Esophagus squamous epithelium (tissue), 5 donors: ENCODE results near the gene ESPNL. TPM values are rescaled to one million over a fixed set of nuclear protein-coding genes. Genes with fewer than 3 reads are reported as not detected.
A peak's percentile ranks its signal among the peaks of the same experiment; 100 is the strongest.

Experiments used
- DNase-seq: peaks from one replicate; lab custom pipeline; 2025; lab: John Stamatoyannopoulos, UW
- H3K27ac ChIP-seq, 4 donors: fragments of 200-600 bp; sonication (generic); one replicate each; pipeline ENCODE4 v1.5.1; 2016 to 2019; ENCODE audit warnings: mild to moderate bottlenecking in 1 of 4
- H3K27me3 ChIP-seq, 4 donors: fragments of 200-600 bp; sonication (generic); 1 replicate in 3 of 4; 2 replicates in 1 of 4; pipeline versions ENCODE4 v1.5.1 to v1.6.0; 2017 to 2021; ENCODE audit warnings: antibody characterized with exemption in 1 of 4
- H3K36me3 ChIP-seq, 3 donors: fragments of 200-600 bp; sonication (generic); one replicate each; pipeline ENCODE4 v1.5.1; 2016 to 2019
- H3K4me1 ChIP-seq, 3 donors: fragments of 200-600 bp; sonication (generic); one replicate each; pipeline ENCODE4 v1.5.1; 2017 to 2019
- H3K4me3 ChIP-seq, 4 donors: fragments of 200-600 bp; sonication (generic); 1 replicate in 3 of 4; 2 replicates in 1 of 4; pipeline ENCODE4 v1.5.1; 2016 to 2019; ENCODE audit warnings: mild to moderate bottlenecking in 2 of 4, moderate library complexity in 1 of 4
- H3K9me3 ChIP-seq, 3 donors: fragments of 200-600 bp; sonication (generic); one replicate each; pipeline ENCODE4 v1.5.1; 2016 to 2019
- CTCF ChIP-seq, 6 experiments: fragments of 450-650 bp in 4 of 6; fragments of 200-600 bp in 2 of 6; sonication (generic) in 2 of 6; IDR thresholded peaks; one replicate each; pipeline ENCODE4 v1.5.1; 2016 to 2019; ENCODE audit warnings: antibody characterized with exemption in 6 of 6, mild to moderate bottlenecking in 4 of 6, moderate library complexity in 4 of 6
- POLR2A ChIP-seq, 4 donors: fragments of 450-650 bp; IDR thresholded peaks; one replicate each; pipeline ENCODE4 v1.6.1; 2017; ENCODE audit warnings: antibody characterized with exemption in 4 of 4, mild to moderate bottlenecking in 4 of 4, moderate library complexity in 3 of 4
- WGBS, 2 donors: methylation state at CpG; one replicate each; pipeline ENCODE4 v1.1.5; 2018; 5-methylcytosine and 5-hydroxymethylcytosine counted together
- intact Hi-C: fragments of 100-400 bp; cut with DNase I; formaldehyde crosslinking; loops from one replicate; pipeline ENCODE4 v1.15.0; 2022
- total RNA-seq, 4 donors: library from RNA; depleted of rRNA; stranded (reverse); fragments of >200 nt; gene quantifications; one replicate each; pipeline ENCODE4 v1.1.0, GENCODE V29; 2016
- donor health status: DM: yes; HTN: yes; CAD: no.

The ESPNL gene
- total RNA-seq, 4 donors from 2014 or later: 0.04 to 1.3 (median 0.88) TPM; not detected in 1

DNA sequence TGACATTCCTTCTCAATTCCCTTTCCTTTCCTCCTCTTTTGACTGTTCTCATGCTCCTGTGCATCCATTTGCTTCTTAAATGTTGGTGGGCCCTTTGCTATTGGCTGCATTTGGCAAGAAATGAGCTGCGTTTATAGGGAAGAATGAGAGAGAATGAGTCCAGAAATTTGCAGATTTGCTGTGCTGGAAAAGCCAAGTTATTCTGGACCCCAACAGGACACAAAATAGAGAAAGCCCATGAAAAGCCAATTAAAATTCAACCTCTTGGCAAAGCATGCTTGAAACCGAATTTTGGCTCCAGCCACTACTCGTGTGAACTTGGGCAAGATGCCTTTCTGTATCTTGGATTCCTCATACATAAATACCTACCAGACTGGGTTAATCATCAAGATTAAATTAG, 40.6 kb upstream of the ESPNL start:
- Histone ChIP-seq H3K27ac (no peak overlapping the region), H3K27me3 (peaks cover 0 to 6% (median 0%) of the 10 kb centered on the region in 4 donors), H3K4me1 (peaks cover 0 to 24% (median 12%) of the 10 kb centered on the region in 3 donors), H3K9me3 (no peaks in the 10 kb centered on the region), H3K4me3 (peak overlapping the region in 2 of 4 donors; percentile 83 to 87), H3K36me3 (peaks cover 0 to 6% (median 0%) of the 10 kb centered on the region in 3 donors)
- intact Hi-C loops: no loop called here
- 59 to 62% methylated on average over 3 of the region's 3 CpGs for WGBS, 2 donors
- no peak for TF ChIP-seq CTCF (IDR thresholded peaks at IDR 0.05)
- DNase-seq: no peak

GRCh38 chr2:238060096-238060541, 40.0 kb upstream of the ESPNL start:
- intact Hi-C loops: no loop called here
- DNase-seq: no peak

DNA sequence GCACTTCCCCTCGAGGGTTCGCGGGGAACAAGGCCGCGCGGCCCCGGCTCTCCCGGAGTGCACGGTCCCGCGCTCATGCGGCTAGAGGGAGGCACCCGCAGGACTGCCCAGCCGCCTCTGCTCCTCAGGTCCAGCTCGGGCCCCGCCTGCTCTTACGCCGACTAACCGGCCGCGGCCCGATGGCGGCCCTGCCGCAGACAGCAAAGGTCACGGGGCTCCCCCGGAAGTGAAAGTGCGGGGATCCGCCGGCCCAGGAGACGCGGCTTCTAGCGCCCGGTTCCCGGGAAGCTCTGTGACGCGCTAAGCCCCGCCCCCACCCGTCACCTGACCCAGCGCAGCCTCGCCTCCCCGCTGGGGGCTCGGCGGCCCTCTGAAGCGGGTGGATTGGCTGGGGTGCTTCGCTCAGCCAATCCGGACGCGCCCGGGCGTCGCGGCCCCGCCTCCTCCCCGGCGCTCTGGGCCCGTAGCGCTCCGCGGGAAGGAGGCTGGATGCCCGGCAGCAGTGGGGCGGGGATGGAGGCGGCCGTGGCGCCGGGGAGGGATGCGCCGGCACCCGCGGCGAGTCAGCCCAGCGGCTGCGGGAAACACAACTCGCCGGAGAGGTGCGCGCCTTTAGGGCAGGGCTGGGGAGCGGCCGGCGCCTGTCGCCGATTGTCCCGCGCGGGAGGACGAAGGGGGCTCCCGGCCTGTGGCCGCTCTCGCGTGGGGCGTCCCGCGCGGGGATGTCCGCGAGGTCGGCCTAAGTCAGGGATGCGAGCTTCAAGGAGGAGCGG, 39.4 kb upstream of the ESPNL start, which contains the start of gene SCLY:
Gene SCLY, plus strand, starts transcription at position 460 of the 773 bp plus-strand sequence. Its CDS starts 54 bp downstream, at position 514.
- WGBS, 2 donors: 0% methylated on average over 19 of the region's 98 CpGs; no CpG with 5 or more reads in 1 of the 2 donors
- TF ChIP-seq POLR2A (IDR thresholded peaks at IDR 0.05): peak in 3 of 4 donors; percentile 33 to 78 (median 67)
- TF ChIP-seq CTCF (IDR thresholded peaks at IDR 0.05): peak in 2 of 6 experiments; percentile 3 to 15
- Histone ChIP-seq H3K27ac (peak within 1 kb of the TSS; percentile 89 to 93 (median 91)), H3K9me3 (no peaks in the 10 kb centered on the region), H3K36me3 (peaks cover 0 to 12% (median 0%) of the 10 kb centered on the region in 3 donors), H3K4me3 (peak within 1 kb of the TSS; percentile 83 to 87 (median 86)), H3K4me1 (peaks cover 0 to 24% (median 12%) of the 10 kb centered on the region in 3 donors), H3K27me3 (no peaks in the 10 kb centered on the region)
- intact Hi-C loops: no loop called here
- DNase-seq: peak; percentile 64

More at GRCh38 chr2:238060096-238060541, 40.0 kb upstream of the ESPNL start:
- H3K36me3 ChIP-seq: peaks cover 0 to 7% (median 0%) of the 10 kb centered on the region in 3 donors
- H3K27ac ChIP-seq: peak overlapping the region; percentile 89 to 93 (median 91)
- peak overlapping the region; percentile 83 to 87 (median 86) for H3K4me3 ChIP-seq
- H3K9me3 ChIP-seq: no peaks in the 10 kb centered on the region
- WGBS, 2 donors: 1 to 2% methylated on average over 7 to 17 of the region's 18 CpGs
- TF ChIP-seq POLR2A (IDR thresholded peaks at IDR 0.05): no peak
- no peak for TF ChIP-seq CTCF (IDR thresholded peaks at IDR 0.05)
- H3K27me3 ChIP-seq: peaks cover 0 to under 1% (median 0%) of the 10 kb centered on the region in 4 donors
- peaks cover 0 to 24% (median 12%) of the 10 kb centered on the region in 3 donors for H3K4me1 ChIP-seq

DNA sequence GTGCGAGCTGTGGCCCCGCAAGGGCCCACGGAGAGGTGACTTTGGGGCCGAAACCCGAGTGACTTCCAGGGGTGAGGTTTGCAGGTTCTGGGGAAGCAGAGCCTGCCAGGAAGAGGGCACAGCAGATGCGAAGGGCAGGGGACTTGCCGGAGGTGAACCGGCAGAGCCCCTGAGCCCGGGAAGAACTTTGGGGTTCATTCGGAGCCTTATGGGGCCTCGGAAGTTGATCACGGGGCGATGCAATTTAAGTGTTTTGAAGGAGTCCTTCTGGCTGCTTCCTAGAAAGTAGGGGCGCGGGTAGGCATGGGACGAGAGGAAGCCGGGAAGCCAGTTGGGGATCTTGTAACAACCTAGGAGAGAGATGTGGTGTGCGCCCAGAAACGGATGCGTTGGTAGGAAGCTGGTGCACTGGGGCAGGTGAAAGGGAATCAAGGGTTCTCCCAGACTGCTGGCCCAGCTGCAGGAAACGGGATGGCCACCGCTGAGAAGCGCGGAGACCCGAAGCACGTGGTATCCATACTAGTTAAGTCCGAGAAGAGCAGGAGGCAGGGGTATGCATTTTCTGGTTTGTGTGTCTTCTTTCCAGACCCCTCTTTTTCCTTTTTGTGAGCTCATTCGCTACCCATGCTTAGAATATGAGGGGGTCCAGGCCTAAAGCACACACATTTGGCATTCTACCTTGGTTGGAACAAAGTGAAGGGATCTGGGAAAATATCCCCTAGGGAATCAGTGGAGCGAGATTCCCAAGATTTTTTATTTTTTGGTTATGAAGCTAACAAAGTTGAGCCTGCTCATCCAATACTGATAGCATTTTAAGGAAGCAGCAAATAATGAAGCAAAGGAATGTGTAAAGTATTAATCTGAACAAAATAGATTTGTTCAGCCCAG, 38.6 kb upstream of the ESPNL start:
- no peaks in the 10 kb centered on the region for H3K9me3 ChIP-seq
- peaks cover 0 to 20% (median 0%) of the 10 kb centered on the region in 3 donors for H3K36me3 ChIP-seq
- 1 to 7% methylated on average over 11 to 24 of the region's 29 CpGs for WGBS, 2 donors
- peak overlapping the region; percentile 85 to 93 (median 91) for H3K27ac ChIP-seq
- H3K27me3 ChIP-seq: no peaks in the 10 kb centered on the region
- H3K4me3 ChIP-seq: peak overlapping the region; percentile 83 to 87 (median 86)
- TF ChIP-seq POLR2A (IDR thresholded peaks at IDR 0.05) (no peak), CTCF (IDR thresholded peaks at IDR 0.05) (peak in 1 of 6 experiments; percentile 21)
- no peak for DNase-seq
- peaks cover 0 to 24% (median 12%) of the 10 kb centered on the region in 3 donors for H3K4me1 ChIP-seq
- intact Hi-C loops: no loop called here
